Smooth muscle cell (in vitro differentiated cells): ENCODE measurements around the gene S100A3. TPM values are rescaled to one million over a fixed set of nuclear protein-coding genes. Genes with fewer than 3 reads are reported as not detected.

Experiments
- DNase-seq: peaks from one replicate; lab custom pipeline; 2025; ENCODE audit not compliant: unreplicated experiment; lab: John Stamatoyannopoulos, UW
- H2AFZ ChIP-seq: fragments of 200-600 bp; sonication (generic); 2 replicates; pipeline ENCODE4 v1.6.0; 2016; ENCODE audit warnings: antibody characterized with exemption, low read depth, mild to moderate bottlenecking
- H3F3A ChIP-seq: fragments of 200-600 bp; sonication (generic); 2 replicates; pipeline ENCODE4 v1.6.0; 2017; ENCODE audit warnings: antibody characterized with exemption, low read depth
- H3K27ac ChIP-seq: fragments of 200-600 bp; sonication (generic); 2 replicates; pipeline ENCODE4 v1.5.1; 2016; ENCODE audit warnings: low read depth, mild to moderate bottlenecking
- H3K27me3 ChIP-seq: fragments of 200-600 bp; sonication (generic); 2 replicates; pipeline ENCODE4 v1.6.1; 2016; ENCODE audit warnings: low read depth, mild to moderate bottlenecking
- H3K36me3 ChIP-seq: fragments of 200-600 bp; sonication (generic); 2 replicates; pipeline ENCODE4 v1.5.1; 2016; ENCODE audit warnings: low read depth
- H3K4me1 ChIP-seq: fragments of 200-600 bp; sonication (generic); 2 replicates; pipeline ENCODE4 v1.5.1; 2016; ENCODE audit warnings: low read depth
- H3K4me2 ChIP-seq: fragments of 200-600 bp; sonication (generic); 2 replicates; pipeline ENCODE4 v1.6.0; 2016; ENCODE audit warnings: mild to moderate bottlenecking
- H3K4me3 ChIP-seq: fragments of 200-600 bp; sonication (generic); 2 replicates; pipeline ENCODE4 v1.5.1; 2016; ENCODE audit warnings: mild to moderate bottlenecking
- H3K79me2 ChIP-seq: fragments of 200-600 bp; sonication (generic); 2 replicates; pipeline ENCODE4 v1.6.0; 2016; ENCODE audit warnings: low read depth, mild to moderate bottlenecking
- H3K9ac ChIP-seq: fragments of 200-600 bp; sonication (generic); 2 replicates; pipeline ENCODE4 v1.6.0; 2016; ENCODE audit warnings: low read depth
- H3K9me3 ChIP-seq: fragments of 200-600 bp; sonication (generic); replicated peaks from 2 replicates; pipeline ENCODE4 v1.5.1; 2016; ENCODE audit warnings: low read depth
- H4K20me1 ChIP-seq: fragments of 200-600 bp; sonication (generic); 2 replicates; pipeline ENCODE4 v1.6.0; 2016; ENCODE audit warnings: low read depth
- WGBS: methylation state at CpG from one replicate; pipeline ENCODE4 v1.1.7; 2016; ENCODE audit warnings: low lambda C conversion rate; 5-methylcytosine and 5-hydroxymethylcytosine counted together
- polyA plus RNA-seq: library from polyadenylated mRNA; unstranded; fragments of >200 nt; fragmentation: Nextera tagmentation; extraction: Ambion mirVana; gene quantifications from 2 replicates; pipeline ENCODE4 v1.2.1, GENCODE V29; 2016
- total RNA-seq: library from RNA; depleted of rRNA; stranded (reverse); fragments of >200 nt; gene quantifications from 2 replicates; pipeline ENCODE4 v1.2.3, GENCODE V29; 2014
- TF ChIP-seq, protein P1 (sequence below): fragments of 200-600 bp; sonication (generic); IDR thresholded peaks from 2 replicates; pipeline ENCODE4 v1.5.1; 2017; ENCODE audit warnings: borderline replicate concordance, mild to moderate bottlenecking, antibody characterized with exemption; ENCODE audit not compliant: insufficient read depth, poor library complexity, severe bottlenecking

The S100A3 gene
- total and polyA plus RNA-seq, 2 experiments from 2014 or later: 13.9 to 19.8 TPM

DNA sequence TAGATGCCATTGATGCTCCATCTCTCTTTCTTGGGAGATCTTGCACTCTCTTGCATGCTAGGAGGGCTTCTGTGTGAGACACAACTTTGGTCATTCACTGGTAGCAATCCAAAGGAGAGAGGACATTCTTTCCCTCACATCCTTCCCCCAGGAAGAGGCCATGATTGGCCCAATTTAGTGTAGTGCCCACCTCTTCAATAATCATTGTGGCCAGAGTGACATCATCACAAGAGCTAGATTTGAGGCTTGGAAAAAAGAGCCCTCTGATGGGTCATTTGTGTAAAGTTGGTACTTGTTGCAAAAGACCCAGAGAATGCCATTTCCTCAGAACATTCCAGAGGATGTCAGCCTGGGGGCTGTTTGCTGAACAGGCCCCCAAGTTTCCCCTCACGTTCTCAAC, 43.5 kb downstream of the S100A3 start:
- Histone ChIP-seq H3K9me3 (no peaks in the 10 kb centered on the region), H3K27ac (no peak overlapping the region), H4K20me1 (no peaks in the 10 kb centered on the region)

DNA sequence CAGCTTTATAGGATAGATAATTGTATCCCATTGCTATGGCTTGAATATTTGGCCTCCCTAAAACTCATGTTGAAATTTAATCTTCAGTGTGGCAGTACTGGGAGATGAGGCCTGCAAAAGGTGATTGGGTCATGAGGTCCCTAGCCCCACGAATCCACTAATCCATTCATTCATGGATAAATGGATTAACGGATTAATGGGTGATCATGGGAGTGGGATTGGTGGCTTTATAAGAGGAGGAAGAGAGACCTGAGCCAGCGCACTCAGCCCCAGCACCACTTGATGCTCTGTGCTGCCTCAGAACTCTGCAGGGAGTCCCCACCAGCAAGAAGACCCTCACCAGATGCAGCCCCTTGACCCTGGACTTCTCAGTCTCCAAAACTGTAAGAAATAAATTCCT, 45.3 kb downstream of the S100A3 start:
- 84% methylated on average over 3 of the region's 3 CpGs for WGBS

More for the DNA sequence above, 43.5 kb downstream of the S100A3 start:
- H3F3A ChIP-seq: peaks cover 7% of the 10 kb centered on the region
- H2AFZ ChIP-seq: no peak overlapping the region
- no peaks in the 10 kb centered on the region for H3K36me3 ChIP-seq
- H3K4me3 ChIP-seq: no peak overlapping the region
- H3K4me1 ChIP-seq: peaks cover 7% of the 10 kb centered on the region
- no peak overlapping the region for H3K4me2 ChIP-seq
- 79% methylated on average over 1 of the region's 1 CpG for WGBS
- no peak for DNase-seq
- TF ChIP-seq, protein P1, sequence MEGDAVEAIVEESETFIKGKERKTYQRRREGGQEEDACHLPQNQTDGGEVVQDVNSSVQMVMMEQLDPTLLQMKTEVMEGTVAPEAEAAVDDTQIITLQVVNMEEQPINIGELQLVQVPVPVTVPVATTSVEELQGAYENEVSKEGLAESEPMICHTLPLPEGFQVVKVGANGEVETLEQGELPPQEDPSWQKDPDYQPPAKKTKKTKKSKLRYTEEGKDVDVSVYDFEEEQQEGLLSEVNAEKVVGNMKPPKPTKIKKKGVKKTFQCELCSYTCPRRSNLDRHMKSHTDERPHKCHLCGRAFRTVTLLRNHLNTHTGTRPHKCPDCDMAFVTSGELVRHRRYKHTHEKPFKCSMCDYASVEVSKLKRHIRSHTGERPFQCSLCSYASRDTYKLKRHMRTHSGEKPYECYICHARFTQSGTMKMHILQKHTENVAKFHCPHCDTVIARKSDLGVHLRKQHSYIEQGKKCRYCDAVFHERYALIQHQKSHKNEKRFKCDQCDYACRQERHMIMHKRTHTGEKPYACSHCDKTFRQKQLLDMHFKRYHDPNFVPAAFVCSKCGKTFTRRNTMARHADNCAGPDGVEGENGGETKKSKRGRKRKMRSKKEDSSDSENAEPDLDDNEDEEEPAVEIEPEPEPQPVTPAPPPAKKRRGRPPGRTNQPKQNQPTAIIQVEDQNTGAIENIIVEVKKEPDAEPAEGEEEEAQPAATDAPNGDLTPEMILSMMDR: no peak
- H3K9ac ChIP-seq: no peak overlapping the region
- H3K27me3 ChIP-seq: no peaks in the 10 kb centered on the region
- H3K79me2 ChIP-seq: no peaks in the 10 kb centered on the region

DNA sequence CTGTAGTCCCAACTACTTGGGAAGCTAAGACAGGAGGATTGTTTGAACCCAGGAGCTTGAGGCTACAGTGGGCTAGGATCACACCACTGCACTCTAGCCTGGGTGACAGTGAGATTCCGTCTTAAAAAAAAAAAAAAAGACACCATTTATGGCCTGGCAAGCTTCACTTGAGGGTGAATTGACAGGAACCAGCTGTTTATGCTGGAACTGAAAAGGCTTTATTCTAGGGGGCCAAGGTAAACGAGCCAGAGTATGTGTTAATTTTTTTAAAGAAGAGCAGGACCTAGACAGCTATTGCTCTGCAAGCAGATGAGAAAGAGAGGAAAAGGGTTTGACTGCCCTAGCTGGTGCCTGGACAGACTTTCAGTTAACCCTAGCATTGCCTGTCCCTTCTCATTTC, 50.3 kb downstream of the S100A3 start:
- Histone ChIP-seq H3K4me2 (no peak overlapping the region), H3K4me1 (no peaks in the 10 kb centered on the region), H4K20me1 (no peaks in the 10 kb centered on the region), H3K9ac (no peak overlapping the region), H3K27ac (no peak overlapping the region), H3K79me2 (no peaks in the 10 kb centered on the region), H3K36me3 (no peaks in the 10 kb centered on the region), H3F3A (no peaks in the 10 kb centered on the region), H3K4me3 (no peak overlapping the region), H3K9me3 (no peaks in the 10 kb centered on the region), H3K27me3 (no peaks in the 10 kb centered on the region), H2AFZ (no peak overlapping the region)
- no peak for DNase-seq
- TF ChIP-seq, protein P1: no peak
- 25% methylated on average over 2 of the region's 2 CpGs for WGBS

More for the DNA sequence above, 45.3 kb downstream of the S100A3 start:
- TF ChIP-seq, protein P1: no peak
- no peaks in the 10 kb centered on the region for H3K36me3 ChIP-seq
- no peak for DNase-seq
- H3K9ac ChIP-seq: no peak overlapping the region
- no peak overlapping the region for H3K4me2 ChIP-seq
- H4K20me1 ChIP-seq: no peaks in the 10 kb centered on the region
- no peak overlapping the region for H3K27ac ChIP-seq
- peaks cover 7% of the 10 kb centered on the region for H3F3A ChIP-seq
- H2AFZ ChIP-seq: no peak overlapping the region
- peaks cover 7% of the 10 kb centered on the region for H3K4me1 ChIP-seq
- no peaks in the 10 kb centered on the region for H3K79me2 ChIP-seq
- H3K9me3 ChIP-seq: no peaks in the 10 kb centered on the region
- H3K4me3 ChIP-seq: no peak overlapping the region
- no peaks in the 10 kb centered on the region for H3K27me3 ChIP-seq

Other genes with a start within 250 kb of the S100A3 start
- gene PGLYRP3, start 236.3 kb downstream of the S100A3 start, total RNA-seq: not detected in 2 replicates
- 0.31 TPM in 1 of 2 replicates, not detected in the other for gene PGLYRP3, start 236.3 kb downstream of the S100A3 start, polyA plus RNA-seq
- 0.54 and 1.1 TPM in 2 replicates for gene PGLYRP4, start 200.4 kb downstream of the S100A3 start, total RNA-seq
- 0.43 and 0.64 TPM in 2 replicates for gene PGLYRP4, start 200.4 kb downstream of the S100A3 start, polyA plus RNA-seq
- gene S100A9, start 191.4 kb downstream of the S100A3 start, total RNA-seq: 125 and 197 TPM in 2 replicates
- 39.8 and 81.9 TPM in 2 replicates for gene S100A9, start 191.4 kb downstream of the S100A3 start, polyA plus RNA-seq
- not detected in 2 replicates for gene S100A12, start 173.6 kb downstream of the S100A3 start, total RNA-seq
- not detected in 2 replicates for gene S100A12, start 173.6 kb downstream of the S100A3 start, polyA plus RNA-seq
- not detected in 2 replicates for gene S100A8, start 158.2 kb downstream of the S100A3 start, total RNA-seq
- gene S100A8, start 158.2 kb downstream of the S100A3 start, polyA plus RNA-seq: 0.79 TPM in 1 of 2 replicates, not detected in the other
- gene S100A7A, start 132.7 kb downstream of the S100A3 start, total RNA-seq: not detected in 2 replicates
- not detected in 2 replicates for gene S100A7A, start 132.7 kb downstream of the S100A3 start, polyA plus RNA-seq
- gene S100A7, start 88.6 kb downstream of the S100A3 start, total RNA-seq: not detected in 2 replicates
- gene S100A7, start 88.6 kb downstream of the S100A3 start, polyA plus RNA-seq: not detected in 2 replicates
- gene S100A6, start 13.3 kb downstream of the S100A3 start, total RNA-seq: 410 and 499 TPM in 2 replicates
- 1,358 and 1,471 TPM in 2 replicates for gene S100A6, start 13.3 kb downstream of the S100A3 start, polyA plus RNA-seq
- gene S100A5, start 8.3 kb downstream of the S100A3 start, total RNA-seq: 1.6 and 5.7 TPM in 2 replicates
- gene S100A5, start 8.3 kb downstream of the S100A3 start, polyA plus RNA-seq: 4.8 and 6.2 TPM in 2 replicates
- 1,139 and 1,222 TPM in 2 replicates for gene S100A4, start 3.5 kb downstream of the S100A3 start, total RNA-seq
- gene S100A4, start 3.5 kb downstream of the S100A3 start, polyA plus RNA-seq: 1,491 and 1,802 TPM in 2 replicates
- 2.3 and 7.3 TPM in 2 replicates for gene S100A2, start 16.6 kb upstream of the S100A3 start, total RNA-seq
- gene S100A2, start 16.6 kb upstream of the S100A3 start, polyA plus RNA-seq: 16.6 and 20.4 TPM in 2 replicates
- gene S100A16, start 63.9 kb upstream of the S100A3 start, total RNA-seq: 198 and 238 TPM in 2 replicates
- 302 and 358 TPM in 2 replicates for gene S100A16, start 63.9 kb upstream of the S100A3 start, polyA plus RNA-seq
- gene S100A14, start 67.1 kb upstream of the S100A3 start, total RNA-seq: 20.1 and 25.1 TPM in 2 replicates
- 11.0 and 32.7 TPM in 2 replicates for gene S100A14, start 67.1 kb upstream of the S100A3 start, polyA plus RNA-seq
- 150 and 158 TPM in 2 replicates for gene S100A13, start 78.2 kb upstream of the S100A3 start, total RNA-seq
- gene S100A13, start 78.2 kb upstream of the S100A3 start, polyA plus RNA-seq: 474 and 498 TPM in 2 replicates
- 8.3 TPM in 1 of 2 replicates, not detected in the other for gene S100A1, start 79.2 kb upstream of the S100A3 start, total RNA-seq
- gene S100A1, start 79.2 kb upstream of the S100A3 start, polyA plus RNA-seq: 0.46 and 1.0 TPM in 2 replicates
- gene CHTOP, start 84.8 kb upstream of the S100A3 start, total RNA-seq: 47.8 and 48.1 TPM in 2 replicates
- 49.7 and 50.2 TPM in 2 replicates for gene CHTOP, start 84.8 kb upstream of the S100A3 start, polyA plus RNA-seq
- gene SNAPIN, start 109.4 kb upstream of the S100A3 start, total RNA-seq: 37.6 and 65.5 TPM in 2 replicates
- 48.1 and 52.0 TPM in 2 replicates for gene SNAPIN, start 109.4 kb upstream of the S100A3 start, polyA plus RNA-seq
- gene ILF2, start 121.7 kb upstream of the S100A3 start, total RNA-seq: 201 and 206 TPM in 2 replicates
- gene ILF2, start 121.7 kb upstream of the S100A3 start, polyA plus RNA-seq: 194 and 241 TPM in 2 replicates
- 0.09 and 0.54 TPM in 2 replicates for gene NPR1, start 129.4 kb upstream of the S100A3 start, total RNA-seq
- gene NPR1, start 129.4 kb upstream of the S100A3 start, polyA plus RNA-seq: 0.24 and 0.40 TPM in 2 replicates
- gene INTS3, start 178.8 kb upstream of the S100A3 start, total RNA-seq: 33.6 and 34.8 TPM in 2 replicates
- gene INTS3, start 178.8 kb upstream of the S100A3 start, polyA plus RNA-seq: 22.3 and 27.6 TPM in 2 replicates
- gene SLC27A3, start 226.1 kb upstream of the S100A3 start, total RNA-seq: 14.8 and 21.3 TPM in 2 replicates
- 36.0 and 41.0 TPM in 2 replicates for gene SLC27A3, start 226.1 kb upstream of the S100A3 start, polyA plus RNA-seq